Dedifferentiated amniotic fluid mesenchymal stem cell (primary cell): Measurements from ENCODE around the gene MAPK11.

Experiments
- DNase-seq: peaks from one replicate; pipeline ENCODE4 v3.0.0-alpha.2; 2016; ENCODE audit errors: extremely low spot score

MAPK11 gene

GRCh38 chr22:50224071-50224470 is 46.1 kb downstream of the MAPK11 start:
- DNase-seq: no peak

- no peak for DNase-seq
Measured at GRCh38 chr22:50222508-50222907, 47.7 kb downstream of the MAPK11 start.

GRCh38 chr22:50221410-50222300 is 48.5 kb downstream of the MAPK11 start:
- DNase-seq: no peak

GRCh38 chr22:50220603-50221409 is 49.4 kb downstream of the MAPK11 start:
- DNase-seq: no peak

GRCh38 chr22:50219800-50220602 is 50.2 kb downstream of the MAPK11 start:
- DNase-seq: no peak

- no peak for DNase-seq
Measured at GRCh38 chr22:50218996-50219727, 51.0 kb downstream of the MAPK11 start.

GRCh38 chr22:50218153-50218995 is 51.8 kb downstream of the MAPK11 start:
- no peak for DNase-seq

- no peak for DNase-seq
Measured at GRCh38 chr22:50217543-50218152, 52.5 kb downstream of the MAPK11 start.

- no peak for DNase-seq
Measured at GRCh38 chr22:50216684-50217520, 53.3 kb downstream of the MAPK11 start.

- no peak for DNase-seq
Measured at GRCh38 chr22:50216055-50216683, 54.0 kb downstream of the MAPK11 start.

- DNase-seq: no peak
Measured at GRCh38 chr22:50215297-50216054, 54.7 kb downstream of the MAPK11 start.
